Testis (tissue), 5 donors: ENCODE data around the gene HOXA13. TPM values are rescaled to one million over a fixed set of nuclear protein-coding genes. Genes with fewer than 3 reads are reported as not detected.

ENCODE experiments used
- DNase-seq: peaks from one replicate; pipeline ENCODE4 v3.0.0-alpha.2; 2019
- H3K27ac ChIP-seq, 2 donors: fragments of 200-600 bp; sonication (generic); one replicate each; pipeline ENCODE4 v1.5.1; 2019
- H3K27me3 ChIP-seq: fragments of 200-600 bp; sonication (generic); one replicate; pipeline ENCODE4 v1.5.1; 2019
- H3K36me3 ChIP-seq: fragments of 200-600 bp; sonication (generic); one replicate; pipeline ENCODE4 v1.5.1; 2017; ENCODE audit warnings: low read depth; ENCODE audit errors: missing control alignments
- H3K4me1 ChIP-seq: fragments of 200-600 bp; sonication (generic); one replicate; pipeline ENCODE4 v1.5.1; 2019
- H3K4me3 ChIP-seq, 2 donors: fragments of 200-600 bp; sonication (generic); one replicate each; pipeline ENCODE4 v1.5.1; 2017 to 2019
- H3K9me3 ChIP-seq: fragments of 200-600 bp; sonication (generic); one replicate; pipeline ENCODE4 v1.5.1; 2017
- POLR2A ChIP-seq: fragments of 450-650 bp; IDR thresholded peaks from one replicate; pipeline ENCODE4 v1.6.1; 2017; ENCODE audit warnings: antibody characterized with exemption, mild to moderate bottlenecking, moderate library complexity
- WGBS, 2 donors: methylation state at CpG; one replicate each; pipeline ENCODE4 v1.1.5; 2018; 5-methylcytosine and 5-hydroxymethylcytosine counted together
- intact Hi-C: fragments of 100-400 bp; cut with DNase I; formaldehyde crosslinking; loops from one replicate; pipeline ENCODE4 v1.15.1; 2023; ENCODE audit warnings: low total_unique reads
- long read RNA-seq, 2 donors: transcript quantifications; one replicate each; lab custom pipeline, GENCODE V29; 2026
- polyA plus RNA-seq: library from polyadenylated mRNA; stranded (reverse); fragments of 350-450 nt; fragmentation: Illumina TruSeq; extraction: RNeasy Lipid Tissue Mini Kit (QIAGEN cat#74804); gene quantifications from one replicate; pipeline ENCODE4 v1.2.3, GENCODE V29; 2014; ENCODE audit warnings: low read depth, low replicate concordance; ENCODE audit not compliant: insufficient read depth
- total RNA-seq, 2 donors: library from RNA; depleted of rRNA; stranded (reverse); fragments of >200 nt; gene quantifications; one replicate each; pipeline ENCODE4 v1.2.3, GENCODE V29; 2016
- TF ChIP-seq, protein P1 (sequence below), 3 experiments: fragments of 450-650 bp in 2 of 3; fragments of 200-600 bp in 1 of 3; sonication (generic) in 1 of 3; IDR thresholded peaks; one replicate each; pipeline ENCODE4 v1.5.1; 2016 to 2019; ENCODE audit warnings: antibody characterized with exemption in 3 of 3, mild to moderate bottlenecking in 2 of 3, moderate library complexity in 1 of 3

The HOXA13 gene
- total RNA-seq: not detected
- 0.30 TPM for polyA plus RNA-seq
- long read RNA-seq, donor 1: 0 reads
- long read RNA-seq, donor 2: 0 reads

DNA sequence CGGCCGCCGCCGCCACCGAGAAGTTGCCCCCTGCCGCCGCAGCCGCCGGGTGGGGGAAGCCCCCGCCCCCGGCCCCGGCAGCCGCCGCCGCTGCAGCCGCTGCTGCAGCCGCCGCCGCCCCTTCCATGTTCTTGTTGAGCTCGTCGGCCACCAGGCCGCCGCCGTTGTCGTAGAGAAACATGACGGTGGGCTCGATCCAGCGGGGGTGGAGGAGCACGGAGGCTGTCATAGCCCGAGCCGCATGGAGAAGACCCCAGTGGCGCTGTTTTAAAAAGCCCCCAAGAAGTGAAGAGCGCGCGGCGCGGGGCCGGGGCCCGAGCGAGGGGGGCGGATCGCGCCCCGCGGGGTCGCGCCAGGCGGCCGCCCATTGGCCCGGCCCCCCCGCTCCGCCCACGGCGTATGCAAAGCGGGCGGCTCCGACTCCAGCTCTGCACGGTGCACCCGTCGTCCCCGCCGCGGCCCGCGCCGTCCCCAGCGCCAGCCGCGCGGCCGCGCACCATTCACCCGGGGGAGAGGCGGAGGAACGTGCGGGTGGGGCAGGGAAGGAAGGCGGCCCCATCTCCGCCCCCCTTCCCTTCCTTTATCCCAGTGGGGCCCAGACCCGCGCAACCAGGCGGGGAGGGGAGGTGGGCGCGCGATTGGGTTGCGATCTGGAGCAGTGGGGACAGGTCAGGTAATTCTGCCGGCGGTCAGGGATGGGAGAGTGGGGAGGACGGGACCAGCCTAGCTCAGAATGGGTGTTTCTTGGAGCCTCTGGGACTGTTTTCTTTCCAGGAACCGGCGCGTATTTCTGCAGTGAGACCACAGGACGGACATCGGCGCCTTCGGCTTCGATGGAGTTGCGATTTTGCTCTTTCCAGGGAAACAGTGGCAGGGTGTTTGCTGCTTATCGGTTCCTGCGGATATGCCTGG lies at the start of gene HOXA13:
Gene HOXA13 (minus strand): TSS at position 243 of the 912 bp plus-strand sequence. CDS start 14 bp downstream, at position 229.
- no peak within 1 kb of the TSS for H3K27ac ChIP-seq
- no peaks in the 10 kb centered on the region for H3K27me3 ChIP-seq
- peaks cover 5% of the 10 kb centered on the region for H3K4me1 ChIP-seq
- no peaks in the 10 kb centered on the region for H3K9me3 ChIP-seq
- TF ChIP-seq POLR2A: no peak
- TF ChIP-seq, protein P1, sequence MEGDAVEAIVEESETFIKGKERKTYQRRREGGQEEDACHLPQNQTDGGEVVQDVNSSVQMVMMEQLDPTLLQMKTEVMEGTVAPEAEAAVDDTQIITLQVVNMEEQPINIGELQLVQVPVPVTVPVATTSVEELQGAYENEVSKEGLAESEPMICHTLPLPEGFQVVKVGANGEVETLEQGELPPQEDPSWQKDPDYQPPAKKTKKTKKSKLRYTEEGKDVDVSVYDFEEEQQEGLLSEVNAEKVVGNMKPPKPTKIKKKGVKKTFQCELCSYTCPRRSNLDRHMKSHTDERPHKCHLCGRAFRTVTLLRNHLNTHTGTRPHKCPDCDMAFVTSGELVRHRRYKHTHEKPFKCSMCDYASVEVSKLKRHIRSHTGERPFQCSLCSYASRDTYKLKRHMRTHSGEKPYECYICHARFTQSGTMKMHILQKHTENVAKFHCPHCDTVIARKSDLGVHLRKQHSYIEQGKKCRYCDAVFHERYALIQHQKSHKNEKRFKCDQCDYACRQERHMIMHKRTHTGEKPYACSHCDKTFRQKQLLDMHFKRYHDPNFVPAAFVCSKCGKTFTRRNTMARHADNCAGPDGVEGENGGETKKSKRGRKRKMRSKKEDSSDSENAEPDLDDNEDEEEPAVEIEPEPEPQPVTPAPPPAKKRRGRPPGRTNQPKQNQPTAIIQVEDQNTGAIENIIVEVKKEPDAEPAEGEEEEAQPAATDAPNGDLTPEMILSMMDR (IDR thresholded peaks at IDR 0.05): no peak
- WGBS, 2 donors: 4% methylated on average over 15 to 37 of the region's 99 CpGs
- no peaks in the 10 kb centered on the region for H3K36me3 ChIP-seq
- no peak for DNase-seq
- intact Hi-C loops: loop anchor here (10.0 kb wide), 2 partner anchors 735 to 885 kb away; no protein-coding TSS in a partner anchor
- peak within 1 kb of the TSS; percentile 9 to 21 for H3K4me3 ChIP-seq

DNA sequence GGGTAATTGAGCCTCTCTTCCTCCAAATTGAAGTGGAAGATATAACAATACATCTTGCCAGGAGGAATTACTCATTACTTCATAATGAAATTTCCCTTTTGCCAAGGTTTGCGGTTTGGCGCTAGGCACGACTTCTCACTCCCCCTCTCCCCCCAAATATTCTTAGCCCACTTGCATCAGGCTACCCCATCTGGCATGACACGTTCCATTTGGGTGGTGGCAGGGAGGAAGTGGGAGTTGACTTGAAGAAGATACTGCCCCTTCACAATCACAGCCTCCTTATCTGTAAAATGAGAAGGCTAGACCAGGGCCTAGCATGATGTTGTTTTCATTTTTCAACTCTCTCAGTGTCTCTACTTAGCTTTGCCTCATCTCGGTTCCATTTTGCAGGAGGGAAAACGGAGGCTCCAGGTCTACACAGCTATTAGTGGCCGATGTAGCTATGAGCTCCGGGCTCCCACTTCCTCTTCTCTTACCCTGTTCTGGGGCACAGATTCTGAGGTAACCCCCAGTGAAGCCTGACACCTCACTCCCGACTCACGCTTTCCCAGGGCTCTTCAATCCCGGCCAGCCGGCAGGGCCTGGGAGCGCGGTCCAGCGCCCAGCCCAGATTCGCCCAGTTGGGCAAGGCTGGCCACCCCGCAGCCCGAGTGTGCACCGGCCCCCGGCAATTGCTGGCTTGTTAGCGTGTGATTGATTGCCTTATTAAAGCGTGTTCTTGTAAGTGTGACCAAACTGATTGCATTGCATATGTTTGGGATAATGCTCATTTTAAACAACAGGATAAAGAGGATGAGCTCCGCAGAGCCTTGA lies 49.2 kb upstream of the HOXA13 start:
- WGBS, 2 donors: 18 to 24% methylated on average over 23 of the region's 23 CpGs
- Histone ChIP-seq H3K4me3 (no peak overlapping the region), H3K36me3 (no peaks in the 10 kb centered on the region), H3K27me3 (no peaks in the 10 kb centered on the region), H3K9me3 (no peaks in the 10 kb centered on the region), H3K27ac (no peak overlapping the region), H3K4me1 (peaks cover 11% of the 10 kb centered on the region)
- intact Hi-C loops: no loop called here
- TF ChIP-seq, protein P1 (IDR thresholded peaks at IDR 0.05): no peak
- no peak for TF ChIP-seq POLR2A
- DNase-seq: no peak

DNA sequence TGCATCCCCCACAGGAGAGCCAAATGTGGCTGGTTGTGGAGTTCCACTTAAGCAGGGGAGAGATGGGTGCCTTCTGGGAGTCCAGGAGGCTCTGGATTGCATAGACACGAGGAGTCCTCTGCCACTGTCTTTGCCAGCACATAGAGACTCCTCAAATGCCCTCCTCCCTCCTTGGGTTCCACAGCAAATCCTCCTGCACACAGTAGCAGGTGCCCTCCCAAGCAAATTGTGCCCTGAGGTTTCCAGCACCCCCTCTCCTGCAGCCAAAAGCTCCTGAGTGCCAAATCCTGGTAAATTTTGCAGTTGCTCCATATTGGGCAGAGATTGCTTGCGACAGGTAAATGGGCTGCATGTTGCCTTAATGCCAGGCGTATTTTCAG lies 48.5 kb upstream of the HOXA13 start:
- Histone ChIP-seq H3K36me3 (no peaks in the 10 kb centered on the region), H3K27me3 (no peaks in the 10 kb centered on the region), H3K4me3 (no peak overlapping the region), H3K27ac (no peak overlapping the region), H3K4me1 (peaks cover 11% of the 10 kb centered on the region), H3K9me3 (no peaks in the 10 kb centered on the region)
- TF ChIP-seq, protein P1 (IDR thresholded peaks at IDR 0.05): no peak
- TF ChIP-seq POLR2A: no peak
- DNase-seq: no peak
- 61 to 82% methylated on average over 2 to 3 of the region's 3 CpGs for WGBS, 2 donors
- intact Hi-C loops: no loop called here

DNA sequence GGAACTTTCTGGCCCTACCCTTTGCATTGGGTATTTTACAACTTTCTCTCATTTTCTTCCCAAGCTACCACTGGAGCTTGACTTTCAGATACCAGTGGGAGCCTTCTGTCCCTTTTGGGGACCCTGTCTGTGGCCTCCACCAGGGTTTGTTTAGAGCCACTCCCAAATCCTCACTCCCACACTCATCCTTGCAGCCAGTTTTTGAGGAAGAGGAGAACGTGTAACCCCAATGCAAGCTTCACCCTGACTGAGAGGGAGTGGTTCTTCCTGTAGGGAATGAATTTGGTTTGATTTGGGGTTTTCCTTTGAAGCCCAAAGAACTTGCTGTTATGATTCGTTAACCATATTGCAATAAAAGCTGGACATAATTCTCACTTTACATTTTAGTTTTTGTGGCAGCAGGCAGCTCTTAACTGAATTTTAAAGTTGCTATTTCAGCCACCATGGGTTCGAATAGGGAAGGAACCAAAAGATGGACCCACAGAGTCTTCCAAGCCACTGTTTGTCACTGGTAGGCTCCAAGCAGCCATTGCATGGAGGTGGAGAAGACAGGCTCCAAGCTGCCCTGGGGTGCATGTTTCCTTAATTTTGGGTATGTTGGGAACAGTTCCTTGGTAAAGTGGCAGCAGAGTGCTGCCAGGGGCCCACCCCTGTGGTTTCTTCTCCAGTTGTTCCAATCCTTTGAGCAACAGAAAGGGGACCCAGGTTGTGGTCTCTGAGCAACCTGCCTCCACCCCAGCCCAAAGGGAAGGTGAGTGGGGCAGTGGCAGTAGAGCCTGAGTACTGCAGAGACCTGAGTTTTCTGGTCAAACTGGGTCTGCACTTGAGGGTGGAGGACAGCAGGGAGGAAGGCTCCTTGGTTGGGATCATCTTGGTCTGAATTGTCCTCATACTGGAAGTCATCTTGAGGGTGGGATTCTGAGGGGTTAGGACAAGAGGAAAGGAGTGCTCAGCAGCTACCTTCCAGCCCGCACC lies 47.8 kb upstream of the HOXA13 start:
- Histone ChIP-seq H3K4me3 (no peak overlapping the region), H3K27me3 (no peaks in the 10 kb centered on the region), H3K9me3 (no peaks in the 10 kb centered on the region), H3K36me3 (no peaks in the 10 kb centered on the region), H3K4me1 (peaks cover 18% of the 10 kb centered on the region), H3K27ac (no peak overlapping the region)
- intact Hi-C loops: no loop called here
- no peak for DNase-seq
- TF ChIP-seq, protein P1 (IDR thresholded peaks at IDR 0.05): no peak
- TF ChIP-seq POLR2A: no peak
- 67 to 72% methylated on average over 3 to 4 of the region's 4 CpGs for WGBS, 2 donors
